SJSA1 (cell line): ENCODE measurements around the gene CCL1. TPM values are rescaled to one million over a fixed set of nuclear protein-coding genes. Genes with fewer than 3 reads are reported as not detected.

ENCODE experiments used
- DNase-seq, 2 experiments: peaks; one replicate each; pipeline ENCODE4 v3.0.0-alpha.2; 2015 to 2020; ENCODE audit warnings: low spot score in 2 of 2, low read depth in 1 of 2
- H3K27ac ChIP-seq: fragments of 250-450 bp; sonication (Bioruptor Pico); 2 replicates; pipeline ENCODE4 v1.5.1; 2020; ENCODE audit warnings: mild to moderate bottlenecking, moderate library complexity
- H3K27me3 ChIP-seq: fragments of 250-450 bp; sonication (Bioruptor Pico); replicated peaks from 2 replicates; pipeline ENCODE4 v1.5.1; 2020; ENCODE audit warnings: mild to moderate bottlenecking, moderate library complexity
- H3K36me3 ChIP-seq: fragments of 250-450 bp; sonication (Bioruptor Pico); 2 replicates; pipeline ENCODE4 v1.5.1; 2020; ENCODE audit warnings: mild to moderate bottlenecking
- H3K4me1 ChIP-seq: fragments of 250-450 bp; sonication (Bioruptor Pico); replicated peaks from 2 replicates; pipeline ENCODE4 v1.6.1; 2021; ENCODE audit warnings: mild to moderate bottlenecking
- H3K4me3 ChIP-seq: fragments of 250-450 bp; sonication (Bioruptor Pico); 2 replicates; pipeline ENCODE4 v1.5.1; 2020; ENCODE audit warnings: mild to moderate bottlenecking
- H3K9me3 ChIP-seq: fragments of 250-450 bp; sonication (Bioruptor Pico); replicated peaks from 2 replicates; pipeline ENCODE4 v1.5.1; 2020; ENCODE audit warnings: mild to moderate bottlenecking
- total RNA-seq: library from RNA; depleted of rRNA; stranded (reverse); fragments of >200 nt; shearing (Covaris generic); gene quantifications from 2 replicates; pipeline ENCODE4 v1.2.3, GENCODE V29; 2014; rRNA removed

CCL1 gene
- total RNA-seq, 1 experiment from 2014 or later = not detected

- Histone ChIP-seq H3K4me1 (no peaks in the 10 kb centered on the region), H3K4me3 (no peak within 1 kb of the TSS), H3K27ac (no peak within 1 kb of the TSS), H3K9me3 (no peaks in the 10 kb centered on the region), H3K27me3 (no peaks in the 10 kb centered on the region; the same call in 1 of the 2 replicates), H3K36me3 (no peaks in the 10 kb centered on the region)
- no peak for DNase-seq
These were observed 44.0 kb downstream of the CCL1 start, which contains the start of gene CCL8 for GRCh38 chr17:34319039-34319483. Gene CCL8, plus strand, starts transcription at chr17:34319435. Its CDS starts 67 bp downstream, at chr17:34319502.

DNA sequence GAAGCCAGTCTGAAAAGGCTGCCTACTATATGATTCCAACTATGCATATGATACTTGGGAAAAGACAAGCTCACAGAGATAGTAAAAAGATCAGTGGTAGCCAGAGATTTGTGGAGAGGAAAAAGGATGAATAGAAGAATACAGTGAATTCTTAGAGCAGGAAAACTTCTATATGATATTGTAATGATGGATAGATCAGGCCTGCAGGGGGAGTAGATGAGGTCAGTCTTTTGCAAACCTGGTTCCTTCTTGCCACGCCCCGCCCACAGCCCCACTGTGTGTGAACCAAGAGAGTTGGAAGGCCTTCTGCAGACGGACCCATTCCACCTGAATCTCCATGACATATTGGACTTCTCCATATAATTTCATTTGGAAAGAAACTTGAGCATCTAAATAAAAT, 44.6 kb downstream of the CCL1 start:
- H3K27me3 ChIP-seq = no peaks in the 10 kb centered on the region; the same call in 1 of the 2 replicates
- no peaks in the 10 kb centered on the region for H3K9me3 ChIP-seq
- no peak overlapping the region for H3K27ac ChIP-seq
- H3K36me3 ChIP-seq = no peaks in the 10 kb centered on the region
- DNase-seq = no peak
- no peaks in the 10 kb centered on the region for H3K4me1 ChIP-seq
- no peak overlapping the region for H3K4me3 ChIP-seq

- Histone ChIP-seq H3K36me3 (no peaks in the 10 kb centered on the region), H3K27ac (no peak overlapping the region), H3K27me3 (no peaks in the 10 kb centered on the region; the same call in 1 of the 2 replicates), H3K9me3 (no peaks in the 10 kb centered on the region), H3K4me1 (no peaks in the 10 kb centered on the region), H3K4me3 (no peak overlapping the region)
- no peak for DNase-seq
These were observed 48.8 kb downstream of the CCL1 start for GRCh38 chr17:34314279-34314678.

DNA sequence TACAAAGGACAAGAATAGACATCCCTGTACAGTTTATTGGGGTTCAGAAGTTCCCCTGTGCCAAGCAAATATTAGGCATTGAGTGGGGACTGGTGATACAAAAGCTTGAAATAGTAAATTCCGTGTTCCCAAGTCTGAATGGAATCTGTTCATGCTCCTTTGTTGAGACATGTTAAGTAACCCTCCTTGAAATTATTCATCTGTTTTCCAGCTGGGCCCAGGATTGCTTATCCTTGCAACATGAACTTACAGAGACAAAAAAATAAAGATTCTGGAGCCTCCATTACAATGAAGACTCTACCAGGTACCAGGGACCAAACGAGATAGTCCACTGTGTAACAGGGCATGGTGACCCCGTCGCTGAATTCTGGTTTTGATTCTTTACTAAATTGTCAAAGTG, 49.9 kb downstream of the CCL1 start:
- no peaks in the 10 kb centered on the region for H3K4me1 ChIP-seq
- H3K27me3 ChIP-seq = no peaks in the 10 kb centered on the region; the same call in 1 of the 2 replicates
- no peaks in the 10 kb centered on the region for H3K9me3 ChIP-seq
- no peak overlapping the region for H3K27ac ChIP-seq
- no peaks in the 10 kb centered on the region for H3K36me3 ChIP-seq
- H3K4me3 ChIP-seq = no peak overlapping the region
- no peak for DNase-seq

- Histone ChIP-seq H3K4me3 (no peak overlapping the region), H3K27ac (no peak overlapping the region), H3K4me1 (no peaks in the 10 kb centered on the region), H3K9me3 (no peaks in the 10 kb centered on the region), H3K36me3 (no peaks in the 10 kb centered on the region), H3K27me3 (no peaks in the 10 kb centered on the region; the same call in 1 of the 2 replicates)
- no peak for DNase-seq
These were observed 51.0 kb downstream of the CCL1 start for GRCh38 chr17:34312080-34312479.

GRCh38 chr17:34311291-34311690, 51.7 kb downstream of the CCL1 start:
- no peaks in the 10 kb centered on the region; the same call in 1 of the 2 replicates for H3K4me1 ChIP-seq
- no peak for DNase-seq
- no peak overlapping the region for H3K4me3 ChIP-seq
- no peaks in the 10 kb centered on the region for H3K9me3 ChIP-seq
- no peak overlapping the region for H3K27ac ChIP-seq
- no peaks in the 10 kb centered on the region for H3K27me3 ChIP-seq
- no peaks in the 10 kb centered on the region for H3K36me3 ChIP-seq

Other genes starting within 250 kb of the CCL1 start
- gene CCL2, start 107.9 kb downstream of the CCL1 start, total RNA-seq = 17.3 and 18.8 TPM in 2 replicates
- not detected in 2 replicates for gene CCL7, start 93.0 kb downstream of the CCL1 start, total RNA-seq
- gene CCL11, start 77.5 kb downstream of the CCL1 start, total RNA-seq = not detected in 2 replicates
- gene CCL8, start 43.8 kb downstream of the CCL1 start, total RNA-seq = not detected in 2 replicates
- gene CCL13, start 6.8 kb downstream of the CCL1 start, total RNA-seq = not detected in 2 replicates
- 0.03 TPM in 1 of 2 replicates, not detected in the other for gene TMEM132E, start 216.3 kb upstream of the CCL1 start, total RNA-seq